Activated CD4-positive, alpha-beta T cell treated with anti-CD3 and anti-CD28 coated beads for 24 hours (primary cell): ENCODE measurements around the gene SIRT1.
"Not testable (repeated sequence)": the region's sequence is repeated elsewhere in the genome, so short reads cannot be mapped to it uniquely, and the experiment has no call there.

ENCODE experiments used
- DNase-seq, 2 donors: peaks; one replicate each; pipeline ENCODE4 v3.0.0-alpha.2; 2020; ENCODE audit warnings: low read depth in 2 of 2

SIRT1 gene

GRCh38 chr10:67875340-67876238 is 8.9 kb upstream of the SIRT1 start:
- DNase-seq: no peak

DNA sequence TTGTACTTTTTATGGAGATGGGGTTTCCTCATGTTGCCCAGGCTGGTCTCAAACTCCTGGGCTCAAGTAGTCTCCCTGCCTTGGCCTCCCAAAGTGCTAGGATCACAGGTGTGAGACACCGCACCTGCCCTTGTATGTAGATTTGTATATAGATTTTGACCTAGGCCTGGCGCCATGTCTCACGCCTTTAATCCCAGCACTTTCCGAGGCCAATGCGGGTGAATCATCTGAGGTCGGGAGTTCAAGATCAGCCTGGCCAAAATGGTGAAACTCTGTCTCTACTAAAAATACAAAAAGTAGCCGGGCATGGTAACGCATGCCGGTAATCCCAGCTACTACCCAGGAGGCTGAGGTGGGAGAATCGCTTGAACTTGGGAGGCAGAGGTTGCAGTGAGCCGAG is 7.0 kb upstream of the SIRT1 start:
- not testable (repeated sequence) for DNase-seq

DNA sequence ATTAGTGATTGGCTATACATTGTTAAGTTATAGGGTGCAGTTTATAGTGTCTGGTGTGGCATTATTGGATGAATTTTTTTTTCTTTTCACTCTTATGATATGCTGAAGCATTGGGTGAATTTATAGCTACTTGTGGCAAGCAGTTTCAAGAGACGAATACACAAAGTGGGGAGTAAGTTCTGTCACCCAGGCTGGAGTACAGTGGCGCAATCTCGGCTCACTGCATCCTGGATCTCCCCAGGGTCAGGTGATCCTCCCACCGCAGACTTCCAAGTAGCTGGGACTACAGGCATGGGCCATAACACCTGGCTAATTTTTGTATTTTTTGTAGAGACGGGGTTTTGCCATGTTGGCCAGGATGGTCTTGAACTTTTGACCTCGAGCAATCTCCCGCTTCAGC is 6.3 kb upstream of the SIRT1 start:
- DNase-seq: no peak

DNA sequence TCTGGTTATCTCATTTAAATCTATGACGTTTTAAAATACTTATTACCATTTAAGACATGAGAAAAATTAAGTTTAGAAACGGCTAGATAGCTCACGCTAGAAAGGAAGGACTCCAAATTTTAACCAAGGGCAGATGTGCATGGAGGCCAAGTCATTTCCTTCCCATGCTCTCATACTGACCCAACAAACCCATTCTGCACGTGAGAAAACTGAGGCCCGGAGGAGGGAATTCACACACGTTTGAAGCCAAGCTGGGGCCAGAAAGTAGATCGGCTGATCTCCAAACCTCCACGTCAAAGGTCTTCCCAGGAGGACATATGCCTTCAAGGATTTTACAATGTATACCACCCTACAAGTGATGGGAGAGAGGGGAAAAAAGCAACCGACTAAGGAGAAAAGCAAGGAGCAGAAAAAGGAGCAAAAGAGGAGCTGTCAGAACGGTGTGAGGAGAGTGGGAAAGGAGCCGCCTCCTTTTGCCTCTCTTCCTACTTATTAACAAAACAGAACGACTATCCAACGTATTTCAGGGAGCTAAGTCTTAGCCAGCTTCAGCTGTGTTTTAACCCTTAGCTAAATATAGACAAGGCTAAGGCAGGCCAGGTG is 645 bp upstream of the SIRT1 start:
- DNase-seq: no peak

- peak; percentile 53 to 64 for DNase-seq
Observed at GRCh38 chr10:67884842-67885670, 600 bp downstream of the SIRT1 start.

- DNase-seq: no peak
Observed at GRCh38 chr10:67893637-67894036, 9.2 kb downstream of the SIRT1 start.

GRCh38 chr10:67903581-67903980 is 19.1 kb downstream of the SIRT1 start:
- DNase-seq: no peak

DNA sequence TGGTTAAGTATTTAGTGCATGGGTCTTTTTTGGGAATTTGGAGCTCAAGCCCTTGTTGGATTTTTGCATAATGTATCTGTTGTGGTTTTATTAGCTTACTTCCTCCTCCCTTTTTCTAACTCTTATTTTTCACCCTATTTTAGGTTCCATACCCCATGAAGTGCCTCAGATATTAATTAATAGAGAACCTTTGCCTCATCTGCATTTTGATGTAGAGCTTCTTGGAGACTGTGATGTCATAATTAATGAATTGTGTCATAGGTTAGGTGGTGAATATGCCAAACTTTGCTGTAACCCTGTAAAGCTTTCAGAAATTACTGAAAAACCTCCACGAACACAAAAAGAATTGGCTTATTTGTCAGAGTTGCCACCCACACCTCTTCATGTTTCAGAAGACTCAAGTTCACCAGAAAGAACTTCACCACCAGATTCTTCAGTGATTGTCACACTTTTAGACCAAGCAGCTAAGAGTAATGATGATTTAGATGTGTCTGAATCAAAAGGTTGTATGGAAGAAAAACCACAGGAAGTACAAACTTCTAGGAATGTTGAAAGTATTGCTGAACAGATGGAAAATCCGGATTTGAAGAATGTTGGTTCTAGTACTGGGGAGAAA is 28.0 kb downstream of the SIRT1 start:
- no peak for DNase-seq

DNA sequence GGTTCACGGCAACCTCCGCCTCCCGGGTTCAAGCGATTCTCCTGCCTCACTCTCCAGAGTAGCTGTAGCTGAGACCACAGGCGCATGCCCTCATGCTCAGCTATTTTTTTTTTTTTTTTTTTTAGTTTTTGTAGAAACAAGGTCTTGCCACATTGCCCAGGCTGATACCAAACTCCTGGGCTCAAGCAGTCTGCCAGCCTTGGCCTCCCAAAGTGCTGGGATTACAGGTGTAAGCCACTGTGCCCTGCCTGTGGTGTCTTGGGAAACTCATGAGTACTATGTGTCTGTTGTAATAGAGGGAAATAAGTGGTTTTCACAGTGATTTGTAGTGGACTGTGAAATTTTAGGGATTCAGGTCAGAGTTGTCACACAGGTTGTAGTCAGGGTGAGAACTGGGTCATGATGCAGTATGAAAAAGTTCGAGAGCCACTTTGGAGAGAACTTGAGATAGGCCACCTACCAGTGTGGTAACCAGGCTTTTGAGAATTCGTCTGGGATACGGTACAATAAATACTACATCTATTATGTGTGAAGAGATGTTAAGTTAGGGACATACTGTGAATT is 30.4 kb downstream of the SIRT1 start:
- no peak for DNase-seq

DNA sequence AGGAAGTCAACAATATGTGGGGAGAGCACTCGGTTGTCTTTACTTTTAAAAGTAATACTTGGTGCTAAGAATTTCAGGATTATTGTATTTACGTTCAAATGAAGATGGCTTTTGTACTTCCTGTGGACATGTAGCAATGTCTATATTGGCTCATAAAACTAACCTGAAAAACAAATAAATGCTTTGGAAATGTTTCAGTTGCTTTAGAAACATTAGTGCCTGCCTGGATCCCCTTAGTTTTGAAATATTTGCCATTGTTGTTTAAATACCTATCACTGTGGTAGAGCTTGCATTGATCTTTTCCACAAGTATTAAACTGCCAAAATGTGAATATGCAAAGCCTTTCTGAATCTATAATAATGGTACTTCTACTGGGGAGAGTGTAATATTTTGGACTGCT is 32.7 kb downstream of the SIRT1 start:
- DNase-seq: no peak

GRCh38 chr10:67917679-67918078 is 33.2 kb downstream of the SIRT1 start:
- no peak for DNase-seq

- no peak for DNase-seq
Observed at GRCh38 chr10:67921065-67921464, 36.6 kb downstream of the SIRT1 start.

GRCh38 chr10:67923551-67923950 is 39.1 kb downstream of the SIRT1 start:
- no peak for DNase-seq

GRCh38 chr10:67924136-67924535 is 39.7 kb downstream of the SIRT1 start:
- DNase-seq: no peak

DNA sequence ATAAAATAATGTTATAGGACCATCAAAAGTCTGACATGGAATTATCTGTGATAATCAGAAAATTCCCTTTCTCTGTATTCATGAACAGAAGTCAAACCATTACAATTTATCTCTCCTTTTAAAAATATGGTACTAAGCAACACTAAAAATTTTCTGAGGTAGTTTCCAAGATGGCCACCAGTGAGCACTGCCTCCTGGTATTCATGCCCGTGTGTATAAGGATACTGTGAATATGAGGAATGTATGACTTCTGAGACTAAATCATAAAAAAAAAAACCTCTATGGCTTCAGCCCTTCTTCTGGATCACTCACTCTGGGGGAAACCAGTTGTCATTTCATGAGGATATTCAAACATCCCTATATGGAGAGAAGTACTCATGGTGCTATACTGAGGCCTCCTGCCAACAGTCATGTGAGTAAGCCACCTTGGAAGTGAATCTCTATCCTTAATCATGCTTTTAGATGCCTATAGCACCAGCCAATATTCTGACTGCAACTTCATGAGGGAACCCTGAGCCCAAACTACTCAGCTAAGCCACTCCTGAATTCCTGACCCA is 41.1 kb downstream of the SIRT1 start:
- DNase-seq: no peak

- DNase-seq: no peak
Observed at GRCh38 chr10:67926951-67927350, 42.5 kb downstream of the SIRT1 start.

DNA sequence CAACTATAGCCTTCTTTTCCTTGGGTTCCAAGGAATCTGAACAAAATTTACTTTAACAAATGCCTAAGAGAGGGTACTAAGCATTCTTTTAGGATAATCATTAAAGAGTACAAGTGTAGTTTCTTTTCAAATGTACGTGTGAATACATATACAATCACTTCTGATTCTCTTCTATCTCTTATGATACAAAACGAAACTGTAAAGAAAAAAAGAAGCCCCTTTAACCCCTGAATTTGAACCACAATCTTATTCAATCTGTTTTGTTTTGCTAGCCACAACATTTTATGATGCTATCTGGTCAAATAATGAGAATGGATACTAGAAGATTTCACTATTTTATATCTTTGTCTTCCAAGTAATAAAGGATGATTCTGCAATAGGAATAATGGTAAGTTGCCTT is 48.7 kb downstream of the SIRT1 start:
- no peak for DNase-seq

DNA sequence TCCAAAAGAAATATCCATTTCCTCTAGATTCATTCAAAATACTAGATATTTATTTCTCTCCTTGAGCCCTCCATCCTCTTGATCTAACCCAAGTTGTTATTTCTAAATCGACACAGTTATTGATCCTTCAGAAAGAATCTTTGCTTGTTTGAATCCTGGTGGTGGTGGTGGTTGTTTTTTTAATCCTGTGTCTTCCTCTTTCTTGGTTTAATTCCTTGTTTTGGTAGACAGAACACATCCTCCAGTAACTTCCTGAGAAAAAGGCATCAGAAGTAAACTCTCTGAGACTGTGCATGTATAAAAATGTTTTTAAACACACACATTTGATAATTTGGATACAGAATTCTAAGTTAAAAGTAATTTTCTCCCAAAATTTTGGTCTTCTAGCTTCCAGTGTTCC is 49.9 kb downstream of the SIRT1 start:
- DNase-seq: no peak

DNA sequence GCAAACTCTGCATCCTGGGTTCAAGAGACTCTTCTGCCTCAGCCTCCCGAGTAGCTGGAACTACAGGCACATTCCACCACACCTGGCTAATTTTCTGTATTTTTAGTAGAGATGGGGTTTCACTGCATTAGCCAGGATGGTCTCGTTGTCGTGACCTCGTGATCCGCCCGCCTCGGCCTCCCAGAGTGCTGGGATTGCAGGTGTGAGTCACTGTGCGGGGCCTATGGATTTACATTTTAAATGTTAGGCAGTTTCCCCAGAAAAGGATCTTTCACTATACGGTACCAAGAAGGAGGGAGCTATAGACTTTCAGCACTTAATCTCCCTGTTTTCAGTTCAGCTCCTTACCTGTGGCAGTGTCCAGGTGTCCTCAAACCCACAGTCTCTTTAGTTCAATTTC is 50.8 kb downstream of the SIRT1 start:
- no peak for DNase-seq

GRCh38 chr10:67936416-67936815 is 52.0 kb downstream of the SIRT1 start:
- no peak for DNase-seq

DNA sequence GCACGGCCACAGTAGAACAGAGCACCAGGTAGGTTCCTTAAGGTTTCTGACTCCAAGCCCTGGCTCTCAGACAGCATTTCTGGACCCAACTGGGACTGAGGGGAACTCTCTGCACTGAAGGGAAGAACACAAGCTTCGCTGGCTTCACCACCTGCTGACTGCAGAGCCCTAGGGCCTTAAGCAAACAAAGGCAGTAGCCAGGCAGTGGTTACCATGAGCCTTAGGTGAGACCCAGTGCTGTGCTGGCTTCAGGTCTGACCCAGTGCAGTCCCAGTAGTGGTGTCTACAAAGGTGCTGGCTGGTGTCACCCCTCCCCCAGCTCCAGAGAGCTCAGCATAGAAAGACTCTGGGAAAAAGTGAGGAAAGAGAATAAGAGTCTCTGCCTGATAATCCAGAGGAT is 59.5 kb downstream of the SIRT1 start:
- no peak for DNase-seq
